GM23338 (cell line): ENCODE measurements around the gene EARS2. TPM values are rescaled to one million over a fixed set of nuclear protein-coding genes. Genes with fewer than 3 reads are reported as not detected.
A peak's percentile ranks its signal among the peaks of the same experiment; 100 is the strongest.

Source experiments
- ATAC-seq: fragments of 200-7000 bp; cut with Tn5 transposase; 3 replicates; pipeline ENCODE4 v1.9.1; 2020
- DNase-seq: peaks from one replicate; pipeline ENCODE4 v3.0.0-alpha.2; 2015; ENCODE audit warnings: low spot score
- H2AFZ ChIP-seq: fragments of 200-600 bp; sonication (generic); 2 replicates; pipeline ENCODE4 v1.8.0; 2016; ENCODE audit warnings: antibody characterized with exemption, mild to moderate bottlenecking, moderate library complexity
- H3F3A ChIP-seq: fragments of 200-600 bp; sonication (generic); replicated peaks from 2 replicates; pipeline ENCODE4 v1.8.0; 2017; ENCODE audit warnings: antibody characterized with exemption, mixed run types, low read depth
- H3K27ac ChIP-seq: fragments of 200-600 bp; sonication (generic); 2 replicates; pipeline ENCODE4 v1.6.1; 2016; ENCODE audit warnings: low read depth
- H3K27me3 ChIP-seq: fragments of 200-600 bp; sonication (generic); 2 replicates; pipeline ENCODE4 v1.8.0; 2016; ENCODE audit warnings: mild to moderate bottlenecking, mixed run types, moderate library complexity; ENCODE audit not compliant: insufficient read depth
- H3K36me3 ChIP-seq: fragments of 200-600 bp; sonication (generic); 2 replicates; pipeline ENCODE4 v1.8.0; 2016; ENCODE audit warnings: mild to moderate bottlenecking; ENCODE audit not compliant: insufficient read depth
- H3K4me1 ChIP-seq: fragments of 200-600 bp; sonication (generic); 2 replicates; pipeline ENCODE4 v1.8.0; 2016; ENCODE audit warnings: mild to moderate bottlenecking, moderate library complexity; ENCODE audit not compliant: insufficient read depth
- H3K4me2 ChIP-seq: fragments of 200-600 bp; sonication (generic); 2 replicates; pipeline ENCODE4 v1.7.1; 2017; ENCODE audit warnings: mixed run types
- H3K4me3 ChIP-seq: fragments of 200-600 bp; sonication (generic); 2 replicates; pipeline ENCODE4 v1.6.1; 2016; ENCODE audit warnings: mixed run types
- H3K79me2 ChIP-seq: fragments of 200-600 bp; sonication (generic); replicated peaks from 2 replicates; pipeline ENCODE4 v1.8.0; 2017; ENCODE audit warnings: mild to moderate bottlenecking; ENCODE audit not compliant: insufficient read depth
- H3K9me2 ChIP-seq: fragments of 200-600 bp; sonication (generic); 2 replicates; pipeline ENCODE4 v1.8.0; 2017; ENCODE audit not compliant: insufficient read depth
- H4K20me1 ChIP-seq: fragments of 200-600 bp; sonication (generic); replicated peaks from 2 replicates; pipeline ENCODE4 v1.8.0; 2017; ENCODE audit warnings: mild to moderate bottlenecking; ENCODE audit not compliant: insufficient read depth
- H3K27ac Mint-ChIP-seq: 2 replicates; pipeline ENCODE4 v1.8.0; 2020; ENCODE audit warnings: inconsistent platforms, mild to moderate bottlenecking, moderate library complexity, mixed read lengths
- H3K27me3 Mint-ChIP-seq: 3 replicates; pipeline ENCODE4 v1.8.0; 2022; ENCODE audit warnings: low read depth, mild to moderate bottlenecking, moderate library complexity, mixed read lengths, inconsistent platforms; ENCODE audit not compliant: insufficient read depth, poor library complexity
- H3K36me3 Mint-ChIP-seq: 3 replicates; pipeline ENCODE4 v1.8.0; 2021; ENCODE audit warnings: low read depth, mild to moderate bottlenecking, inconsistent platforms, moderate library complexity, mixed read lengths
- H3K4me1 Mint-ChIP-seq: 3 replicates; pipeline ENCODE4 v1.8.0; 2020; ENCODE audit warnings: mild to moderate bottlenecking, inconsistent platforms, mixed read lengths
- H3K4me3 Mint-ChIP-seq: 3 replicates; pipeline ENCODE4 v1.8.0; 2021; ENCODE audit warnings: moderate library complexity, mild to moderate bottlenecking, inconsistent platforms, mixed read lengths
- H3K9me3 Mint-ChIP-seq: 3 replicates; pipeline ENCODE4 v1.8.0; 2020; ENCODE audit warnings: moderate library complexity, mild to moderate bottlenecking, inconsistent platforms, mixed read lengths
- CREB1 ChIP-seq: fragments of 250-450 bp; sonication (Bioruptor Pico); IDR thresholded peaks from 2 replicates; pipeline ENCODE4 v1.5.0; 2020; ENCODE audit warnings: low read depth, mild to moderate bottlenecking, moderate library complexity
- CTCF ChIP-seq, 2 experiments: fragments of 200-600 bp in 1 of 2; sonication (generic) in 1 of 2; conservative IDR thresholded peaks; 2 replicates each; pipeline versions ENCODE4 v1.5.1 to v1.6.1; 2016 to 2017; ENCODE audit warnings: antibody characterized with exemption in 2 of 2, low read depth in 2 of 2, mild to moderate bottlenecking in 2 of 2, moderate library complexity in 1 of 2
- EZH2 ChIP-seq: fragments of 200-600 bp; sonication (generic); IDR thresholded peaks from one replicate; pipeline ENCODE4 v1.8.0; 2017; ENCODE audit warnings: antibody characterized with exemption, mild to moderate bottlenecking, low read depth; ENCODE audit not compliant: unreplicated experiment
- EZH2phosphoT487 ChIP-seq: fragments of 200-600 bp; sonication (generic); IDR thresholded peaks from one replicate; pipeline ENCODE4 v1.8.1; 2018; ENCODE audit warnings: antibody characterized with exemption; ENCODE audit not compliant: unreplicated experiment
- JUNB ChIP-seq: IDR thresholded peaks from one replicate; pipeline ENCODE4 v1.6.1; 2016; ENCODE audit warnings: antibody characterized with exemption; ENCODE audit not compliant: unreplicated experiment
- NANOG ChIP-seq: IDR thresholded peaks from 2 replicates; pipeline ENCODE4 v1.6.1; 2016; ENCODE audit warnings: antibody characterized with exemption, borderline replicate concordance
- POLR2AphosphoS5 ChIP-seq: IDR thresholded peaks from 2 replicates; pipeline ENCODE4 v1.6.1; 2016; ENCODE audit warnings: antibody characterized with exemption, low read depth
- STAT1 ChIP-seq: IDR thresholded peaks from one replicate; pipeline ENCODE4 v1.6.1; 2016; ENCODE audit warnings: antibody characterized with exemption; ENCODE audit not compliant: unreplicated experiment
- ZNF114 ChIP-seq: fragments of 250-450 bp; sonication (Bioruptor Pico); IDR thresholded peaks from 2 replicates; pipeline ENCODE4 v1.5.0; 2020; ENCODE audit warnings: mild to moderate bottlenecking, moderate library complexity
- ZNF331 ChIP-seq: fragments of 250-450 bp; sonication (Bioruptor Pico); IDR thresholded peaks from 2 replicates; pipeline ENCODE4 v1.5.0; 2020; ENCODE audit warnings: low read depth, mild to moderate bottlenecking, moderate library complexity
- polyA plus RNA-seq: library from polyadenylated mRNA; unstranded; fragments of >200 nt; fragmentation: Nextera tagmentation; extraction: Ambion mirVana; gene quantifications from 2 replicates; pipeline ENCODE4 v1.2.1, GENCODE V29; 2016
- total RNA-seq: library from RNA; depleted of rRNA; stranded (reverse); fragments of >200 nt; shearing (Covaris generic); gene quantifications from 2 replicates; pipeline ENCODE4 v1.2.3, GENCODE V29; 2014
- TF ChIP-seq, protein P1 (sequence below): IDR thresholded peaks from one replicate; pipeline ENCODE4 v1.6.1; 2018; ENCODE audit warnings: antibody characterized with exemption; ENCODE audit not compliant: unreplicated experiment
- TF ChIP-seq, protein P2 (sequence below): IDR thresholded peaks from 2 replicates; pipeline ENCODE4 v1.6.1; 2016; ENCODE audit warnings: antibody characterized with exemption
- TF ChIP-seq, protein P3 (sequence below): fragments of 250-450 bp; sonication (Bioruptor Pico); IDR thresholded peaks from 2 replicates; pipeline ENCODE4 v1.5.0; 2020; ENCODE audit warnings: mild to moderate bottlenecking, moderate library complexity

Gene EARS2
- total and polyA plus RNA-seq, 2 experiments from 2014 or later, result 22.6 to 89.1 TPM

GRCh38 chr16:23595246-23595950 lies 38.2 kb upstream of the EARS2 start:
- TF ChIP-seq CREB1 (CRISPR knock-in tag) (no peak), EZH2phosphoT487 (no peak), CTCF (conservative IDR thresholded peaks at IDR 0.05; ENCODE audit: low read depth in 2 of 2) (no peak), NANOG (no peak), EZH2 (no peak), ZNF331 (CRISPR knock-in tag) (no peak), ZNF114 (CRISPR knock-in tag) (no peak), STAT1 (no peak), JUNB (no peak), POLR2AphosphoS5 (no peak)
- TF ChIP-seq, protein P1, sequence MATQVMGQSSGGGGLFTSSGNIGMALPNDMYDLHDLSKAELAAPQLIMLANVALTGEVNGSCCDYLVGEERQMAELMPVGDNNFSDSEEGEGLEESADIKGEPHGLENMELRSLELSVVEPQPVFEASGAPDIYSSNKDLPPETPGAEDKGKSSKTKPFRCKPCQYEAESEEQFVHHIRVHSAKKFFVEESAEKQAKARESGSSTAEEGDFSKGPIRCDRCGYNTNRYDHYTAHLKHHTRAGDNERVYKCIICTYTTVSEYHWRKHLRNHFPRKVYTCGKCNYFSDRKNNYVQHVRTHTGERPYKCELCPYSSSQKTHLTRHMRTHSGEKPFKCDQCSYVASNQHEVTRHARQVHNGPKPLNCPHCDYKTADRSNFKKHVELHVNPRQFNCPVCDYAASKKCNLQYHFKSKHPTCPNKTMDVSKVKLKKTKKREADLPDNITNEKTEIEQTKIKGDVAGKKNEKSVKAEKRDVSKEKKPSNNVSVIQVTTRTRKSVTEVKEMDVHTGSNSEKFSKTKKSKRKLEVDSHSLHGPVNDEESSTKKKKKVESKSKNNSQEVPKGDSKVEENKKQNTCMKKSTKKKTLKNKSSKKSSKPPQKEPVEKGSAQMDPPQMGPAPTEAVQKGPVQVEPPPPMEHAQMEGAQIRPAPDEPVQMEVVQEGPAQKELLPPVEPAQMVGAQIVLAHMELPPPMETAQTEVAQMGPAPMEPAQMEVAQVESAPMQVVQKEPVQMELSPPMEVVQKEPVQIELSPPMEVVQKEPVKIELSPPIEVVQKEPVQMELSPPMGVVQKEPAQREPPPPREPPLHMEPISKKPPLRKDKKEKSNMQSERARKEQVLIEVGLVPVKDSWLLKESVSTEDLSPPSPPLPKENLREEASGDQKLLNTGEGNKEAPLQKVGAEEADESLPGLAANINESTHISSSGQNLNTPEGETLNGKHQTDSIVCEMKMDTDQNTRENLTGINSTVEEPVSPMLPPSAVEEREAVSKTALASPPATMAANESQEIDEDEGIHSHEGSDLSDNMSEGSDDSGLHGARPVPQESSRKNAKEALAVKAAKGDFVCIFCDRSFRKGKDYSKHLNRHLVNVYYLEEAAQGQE, result no peak
- TF ChIP-seq, protein P2, sequence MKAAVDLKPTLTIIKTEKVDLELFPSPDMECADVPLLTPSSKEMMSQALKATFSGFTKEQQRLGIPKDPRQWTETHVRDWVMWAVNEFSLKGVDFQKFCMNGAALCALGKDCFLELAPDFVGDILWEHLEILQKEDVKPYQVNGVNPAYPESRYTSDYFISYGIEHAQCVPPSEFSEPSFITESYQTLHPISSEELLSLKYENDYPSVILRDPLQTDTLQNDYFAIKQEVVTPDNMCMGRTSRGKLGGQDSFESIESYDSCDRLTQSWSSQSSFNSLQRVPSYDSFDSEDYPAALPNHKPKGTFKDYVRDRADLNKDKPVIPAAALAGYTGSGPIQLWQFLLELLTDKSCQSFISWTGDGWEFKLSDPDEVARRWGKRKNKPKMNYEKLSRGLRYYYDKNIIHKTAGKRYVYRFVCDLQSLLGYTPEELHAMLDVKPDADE, result no peak
- TF ChIP-seq, protein P3, sequence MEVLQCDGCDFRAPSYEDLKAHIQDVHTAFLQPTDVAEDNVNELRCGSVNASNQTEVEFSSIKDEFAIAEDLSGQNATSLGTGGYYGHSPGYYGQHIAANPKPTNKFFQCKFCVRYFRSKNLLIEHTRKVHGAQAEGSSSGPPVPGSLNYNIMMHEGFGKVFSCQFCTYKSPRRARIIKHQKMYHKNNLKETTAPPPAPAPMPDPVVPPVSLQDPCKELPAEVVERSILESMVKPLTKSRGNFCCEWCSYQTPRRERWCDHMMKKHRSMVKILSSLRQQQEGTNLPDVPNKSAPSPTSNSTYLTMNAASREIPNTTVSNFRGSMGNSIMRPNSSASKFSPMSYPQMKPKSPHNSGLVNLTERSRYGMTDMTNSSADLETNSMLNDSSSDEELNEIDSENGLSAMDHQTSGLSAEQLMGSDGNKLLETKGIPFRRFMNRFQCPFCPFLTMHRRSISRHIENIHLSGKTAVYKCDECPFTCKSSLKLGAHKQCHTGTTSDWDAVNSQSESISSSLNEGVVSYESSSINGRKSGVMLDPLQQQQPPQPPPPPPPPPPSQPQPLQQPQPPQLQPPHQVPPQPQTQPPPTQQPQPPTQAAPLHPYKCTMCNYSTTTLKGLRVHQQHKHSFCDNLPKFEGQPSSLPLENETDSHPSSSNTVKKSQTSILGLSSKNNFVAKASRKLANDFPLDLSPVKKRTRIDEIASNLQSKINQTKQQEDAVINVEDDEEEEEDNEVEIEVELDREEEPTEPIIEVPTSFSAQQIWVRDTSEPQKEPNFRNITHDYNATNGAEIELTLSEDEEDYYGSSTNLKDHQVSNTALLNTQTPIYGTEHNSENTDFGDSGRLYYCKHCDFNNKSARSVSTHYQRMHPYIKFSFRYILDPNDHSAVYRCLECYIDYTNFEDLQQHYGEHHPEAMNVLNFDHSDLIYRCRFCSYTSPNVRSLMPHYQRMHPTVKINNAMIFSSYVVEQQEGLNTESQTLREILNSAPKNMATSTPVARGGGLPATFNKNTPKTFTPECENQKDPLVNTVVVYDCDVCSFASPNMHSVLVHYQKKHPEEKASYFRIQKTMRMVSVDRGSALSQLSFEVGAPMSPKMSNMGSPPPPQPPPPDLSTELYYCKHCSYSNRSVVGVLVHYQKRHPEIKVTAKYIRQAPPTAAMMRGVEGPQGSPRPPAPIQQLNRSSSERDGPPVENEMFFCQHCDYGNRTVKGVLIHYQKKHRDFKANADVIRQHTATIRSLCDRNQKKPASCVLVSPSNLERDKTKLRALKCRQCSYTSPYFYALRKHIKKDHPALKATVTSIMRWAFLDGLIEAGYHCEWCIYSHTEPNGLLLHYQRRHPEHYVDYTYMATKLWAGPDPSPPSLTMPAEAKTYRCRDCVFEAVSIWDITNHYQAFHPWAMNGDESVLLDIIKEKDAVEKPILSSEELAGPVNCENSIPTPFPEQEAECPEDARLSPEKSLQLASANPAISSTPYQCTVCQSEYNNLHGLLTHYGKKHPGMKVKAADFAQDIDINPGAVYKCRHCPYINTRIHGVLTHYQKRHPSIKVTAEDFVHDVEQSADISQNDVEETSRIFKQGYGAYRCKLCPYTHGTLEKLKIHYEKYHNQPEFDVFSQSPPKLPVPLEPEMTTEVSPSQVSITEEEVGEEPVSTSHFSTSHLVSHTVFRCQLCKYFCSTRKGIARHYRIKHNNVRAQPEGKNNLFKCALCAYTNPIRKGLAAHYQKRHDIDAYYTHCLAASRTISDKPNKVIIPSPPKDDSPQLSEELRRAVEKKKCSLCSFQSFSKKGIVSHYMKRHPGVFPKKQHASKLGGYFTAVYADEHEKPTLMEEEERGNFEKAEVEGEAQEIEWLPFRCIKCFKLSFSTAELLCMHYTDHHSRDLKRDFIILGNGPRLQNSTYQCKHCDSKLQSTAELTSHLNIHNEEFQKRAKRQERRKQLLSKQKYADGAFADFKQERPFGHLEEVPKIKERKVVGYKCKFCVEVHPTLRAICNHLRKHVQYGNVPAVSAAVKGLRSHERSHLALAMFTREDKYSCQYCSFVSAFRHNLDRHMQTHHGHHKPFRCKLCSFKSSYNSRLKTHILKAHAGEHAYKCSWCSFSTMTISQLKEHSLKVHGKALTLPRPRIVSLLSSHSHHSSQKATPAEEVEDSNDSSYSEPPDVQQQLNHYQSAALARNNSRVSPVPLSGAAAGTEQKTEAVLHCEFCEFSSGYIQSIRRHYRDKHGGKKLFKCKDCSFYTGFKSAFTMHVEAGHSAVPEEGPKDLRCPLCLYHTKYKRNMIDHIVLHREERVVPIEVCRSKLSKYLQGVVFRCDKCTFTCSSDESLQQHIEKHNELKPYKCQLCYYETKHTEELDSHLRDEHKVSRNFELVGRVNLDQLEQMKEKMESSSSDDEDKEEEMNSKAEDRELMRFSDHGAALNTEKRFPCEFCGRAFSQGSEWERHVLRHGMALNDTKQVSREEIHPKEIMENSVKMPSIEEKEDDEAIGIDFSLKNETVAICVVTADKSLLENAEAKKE, result no peak
- Histone ChIP-seq H3F3A (peaks cover 15% of the 10 kb centered on the region), H2AFZ (peak overlapping the region; percentile 69; the same call in 1 of the 2 replicates), H3K4me2 (peak overlapping the region; percentile 94), H3K79me2 (peaks cover 57% of the 10 kb centered on the region), H3K9me2 (no peaks in the 10 kb centered on the region), H3K4me3 (peak overlapping the region; percentile 99), H3K27ac (peak overlapping the region; percentile 88), H4K20me1 (peaks cover 13% of the 10 kb centered on the region), H3K4me1 (peaks cover 24% of the 10 kb centered on the region), H3K36me3 (peaks cover 6% of the 10 kb centered on the region), H3K27me3 (no peaks in the 10 kb centered on the region)
- H3K4me3 Mint-ChIP-seq, result peak overlapping the region; percentile 91
- no peaks in the 10 kb centered on the region for H3K9me3 Mint-ChIP-seq
- H3K4me1 Mint-ChIP-seq, result peaks cover 9% of the 10 kb centered on the region
- peak overlapping the region; percentile 72 for H3K27ac Mint-ChIP-seq
- ATAC-seq (peak; percentile 7), DNase-seq (peak; percentile 36)
- H3K27me3 Mint-ChIP-seq, result peaks cover 7% of the 10 kb centered on the region
- H3K36me3 Mint-ChIP-seq, result peaks cover 26% of the 10 kb centered on the region
